Activated CD8-positive, alpha-beta memory T cell treated with anti-CD3 and anti-CD28 coated beads, Interleukin-2, amount 10 ng/mL, durations not matched to agents 7 days and 5 days (primary cell): ENCODE measurements around the gene KCNH2. TPM values are rescaled to one million over a fixed set of nuclear protein-coding genes. Genes with fewer than 3 reads are reported as not detected.
"Not testable (repeated sequence)": the region's sequence is repeated elsewhere in the genome, so short reads cannot be mapped to it uniquely, and the experiment has no call there.

Source experiments
- ATAC-seq: fragments of 150-1000 bp; cut with Tn5 transposase; one replicate; pipeline ENCODE4 v1.10.0; 2021; ENCODE audit warnings: moderate library complexity
- CTCF ChIA-PET: fragments of 350-600 bp; sonication (Branson Sonifier 250); formaldehyde crosslinking; loops from one replicate; lab custom pipeline; 2021; ENCODE audit warnings: antibody characterized with exemption; lab: Charles Lee
- DNase-seq: peaks from one replicate; pipeline ENCODE4 v3.0.0-alpha.2; 2020
- H3K27ac Mint-ChIP-seq: one replicate; pipeline ENCODE4 v1.8.0; 2021; ENCODE audit warnings: mild to moderate bottlenecking, mixed read lengths
- H3K27me3 Mint-ChIP-seq: one replicate; pipeline ENCODE4 v1.8.0; 2021; ENCODE audit warnings: mixed read lengths
- H3K36me3 Mint-ChIP-seq: one replicate; pipeline ENCODE4 v1.8.0; 2021; ENCODE audit warnings: mild to moderate bottlenecking, mixed read lengths
- H3K4me1 Mint-ChIP-seq: one replicate; pipeline ENCODE4 v1.8.0; 2021; ENCODE audit warnings: mixed read lengths
- H3K4me3 Mint-ChIP-seq: one replicate; pipeline ENCODE4 v1.8.0; 2021; ENCODE audit warnings: mild to moderate bottlenecking, moderate library complexity, mixed read lengths
- H3K9me3 Mint-ChIP-seq: one replicate; pipeline ENCODE4 v1.8.0; 2022; ENCODE audit warnings: low read depth, mixed read lengths
- total RNA-seq, 2 experiments: library from RNA; stranded (reverse); gene quantifications; one replicate each; pipeline ENCODE4 v1.2.3, GENCODE V29; 2021

Gene KCNH2
- total RNA-seq, 2 experiments from 2014 or later: 0.07 TPM; not detected in 1

- peaks cover 64% of the 10 kb centered on the region for H3K27me3 Mint-ChIP-seq
- H3K4me1 Mint-ChIP-seq, DNase-seq, H3K9me3 Mint-ChIP-seq, H3K36me3 Mint-ChIP-seq, H3K4me3 Mint-ChIP-seq, H3K27ac Mint-ChIP-seq: not testable (repeated sequence)
- ATAC-seq: peak; percentile 40
- CTCF ChIA-PET: interaction anchor here (3.2 kb wide), 1 partner anchor 12 kb away, joined by 20 read pairs; no protein-coding TSS in a partner anchor
These were observed 67.7 kb downstream of the KCNH2 start for GRCh38 chr7:150910305-150910995.

GRCh38 chr7:150909200-150909995, 68.7 kb downstream of the KCNH2 start:
- CTCF ChIA-PET: interaction anchor here (0.8 to 2.6 kb wide), 6 partner anchors 9 to 78 kb away, joined by 3 to 27 read pairs (median 3); no protein-coding TSS in a partner anchor
- peaks cover 61% of the 10 kb centered on the region for H3K27me3 Mint-ChIP-seq
- H3K27ac Mint-ChIP-seq: peak overlapping the region; percentile 50
- H3K4me3 Mint-ChIP-seq: no peak overlapping the region
- peaks cover 8% of the 10 kb centered on the region for H3K4me1 Mint-ChIP-seq
- DNase-seq (peak; percentile 76), ATAC-seq (peak; percentile 84)
- no peaks in the 10 kb centered on the region for H3K9me3 Mint-ChIP-seq
- no peaks in the 10 kb centered on the region for H3K36me3 Mint-ChIP-seq

GRCh38 chr7:150908173-150908572, 69.9 kb downstream of the KCNH2 start:
- H3K27me3 Mint-ChIP-seq: peaks cover 66% of the 10 kb centered on the region

GRCh38 chr7:150904011-150904909, 73.9 kb downstream of the KCNH2 start:
- Mint-ChIP-seq H3K36me3 (no peaks in the 10 kb centered on the region), H3K4me1 (peaks cover 5% of the 10 kb centered on the region), H3K4me3 (no peak overlapping the region), H3K9me3 (no peaks in the 10 kb centered on the region), H3K27me3 (peaks cover 74% of the 10 kb centered on the region), H3K27ac (no peak overlapping the region)
- ATAC-seq (no peak), DNase-seq (no peak)
- CTCF ChIA-PET: interaction anchor here (0.8 to 1.1 kb wide), 4 partner anchors 8 to 114 kb away, joined by 4 read pairs; no protein-coding TSS in a partner anchor

More at GRCh38 chr7:150908173-150908572, 69.9 kb downstream of the KCNH2 start:
- DNase-seq: no peak
- Mint-ChIP-seq H3K4me1 (peaks cover 8% of the 10 kb centered on the region), H3K36me3 (no peaks in the 10 kb centered on the region), H3K27ac (no peak overlapping the region), H3K9me3 (no peaks in the 10 kb centered on the region), H3K4me3 (no peak overlapping the region)
- CTCF ChIA-PET: interaction anchor here (0.9 to 2.6 kb wide), 2 partner anchors 10 kb away, joined by 3 to 27 read pairs; no protein-coding TSS in a partner anchor
- ATAC-seq: no peak

- DNase-seq (no peak), ATAC-seq (no peak)
- CTCF ChIA-PET: interaction anchor here (0.8 to 1.1 kb wide), 4 partner anchors 9 to 115 kb away, joined by 4 read pairs; no protein-coding TSS in a partner anchor
- H3K36me3 Mint-ChIP-seq: no peaks in the 10 kb centered on the region
- H3K27ac Mint-ChIP-seq: no peak overlapping the region
- peaks cover under 1% of the 10 kb centered on the region for H3K4me1 Mint-ChIP-seq
- peaks cover 72% of the 10 kb centered on the region for H3K27me3 Mint-ChIP-seq
- H3K4me3 Mint-ChIP-seq: no peak overlapping the region
- H3K9me3 Mint-ChIP-seq: no peaks in the 10 kb centered on the region
These were observed 74.5 kb downstream of the KCNH2 start for GRCh38 chr7:150903606-150904005.

- H3K27me3 Mint-ChIP-seq: peaks cover 80% of the 10 kb centered on the region
- CTCF ChIA-PET: interaction anchor here (1.2 to 1.7 kb wide), 2 partner anchors 82 to 87 kb away, joined by 5 to 7 read pairs; no protein-coding TSS in a partner anchor
- H3K9me3 Mint-ChIP-seq: no peaks in the 10 kb centered on the region
- ATAC-seq (no peak), DNase-seq (no peak)
- H3K27ac Mint-ChIP-seq: no peak overlapping the region
- H3K4me1 Mint-ChIP-seq: peaks cover 12% of the 10 kb centered on the region
- no peaks in the 10 kb centered on the region for H3K36me3 Mint-ChIP-seq
- H3K4me3 Mint-ChIP-seq: no peak overlapping the region
These were observed 75.8 kb downstream of the KCNH2 start for GRCh38 chr7:150902078-150903033.

- no peak for DNase-seq
- no peaks in the 10 kb centered on the region for H3K9me3 Mint-ChIP-seq
- H3K27me3 Mint-ChIP-seq: peaks cover 80% of the 10 kb centered on the region
- no peaks in the 10 kb centered on the region for H3K36me3 Mint-ChIP-seq
- no peak overlapping the region for H3K4me3 Mint-ChIP-seq
- peaks cover 12% of the 10 kb centered on the region for H3K4me1 Mint-ChIP-seq
- CTCF ChIA-PET: interaction anchor here (1.2 to 1.7 kb wide), 3 partner anchors 83 to 88 kb away, joined by 4 to 7 read pairs (median 5); no protein-coding TSS in a partner anchor
- no peak for ATAC-seq
- no peak overlapping the region for H3K27ac Mint-ChIP-seq
These were observed 76.7 kb downstream of the KCNH2 start for GRCh38 chr7:150901160-150902035.

GRCh38 chr7:150900675-150901074, 77.4 kb downstream of the KCNH2 start:
- CTCF ChIA-PET: interaction anchor here (1.5 kb wide), 1 partner anchor 85 kb away, joined by 4 read pairs; no protein-coding TSS in a partner anchor
- Mint-ChIP-seq H3K9me3 (no peaks in the 10 kb centered on the region), H3K36me3 (no peaks in the 10 kb centered on the region), H3K4me1 (peaks cover 12% of the 10 kb centered on the region), H3K27ac (no peak overlapping the region), H3K4me3 (no peak overlapping the region), H3K27me3 (peaks cover 79% of the 10 kb centered on the region)
- ATAC-seq (no peak), DNase-seq (no peak)

GRCh38 chr7:150898475-150899011, 79.6 kb downstream of the KCNH2 start:
- ATAC-seq: peak; percentile 86
- CTCF ChIA-PET: interaction anchor here (0.6 to 2.4 kb wide), 57 partner anchors 8 to 268 kb away, joined by 3 to 36 read pairs (median 4); partner anchors contain the start of gene NOS3
- peak; percentile 81 for DNase-seq
- H3K27ac Mint-ChIP-seq: no peak overlapping the region
- no peaks in the 10 kb centered on the region for H3K36me3 Mint-ChIP-seq
- H3K9me3 Mint-ChIP-seq: no peaks in the 10 kb centered on the region
- H3K4me3 Mint-ChIP-seq: no peak overlapping the region
- H3K4me1 Mint-ChIP-seq: peaks cover 12% of the 10 kb centered on the region
- H3K27me3 Mint-ChIP-seq: peaks cover 74% of the 10 kb centered on the region

GRCh38 chr7:150897502-150898474, 80.3 kb downstream of the KCNH2 start:
- DNase-seq: no peak
- no peak overlapping the region for H3K27ac Mint-ChIP-seq

More at GRCh38 chr7:150897502-150898474, 80.3 kb downstream of the KCNH2 start:
- ATAC-seq: peak; percentile 28
- CTCF ChIA-PET: interaction anchor here (0.6 to 2.4 kb wide), 56 partner anchors 9 to 268 kb away, joined by 3 to 36 read pairs (median 4); partner anchors contain the start of gene NOS3
- H3K4me1 Mint-ChIP-seq: peaks cover 12% of the 10 kb centered on the region
- peaks cover 75% of the 10 kb centered on the region for H3K27me3 Mint-ChIP-seq
- no peak overlapping the region for H3K4me3 Mint-ChIP-seq
- H3K36me3 Mint-ChIP-seq: no peaks in the 10 kb centered on the region
- no peaks in the 10 kb centered on the region for H3K9me3 Mint-ChIP-seq
